Measurements from ENCODE around the gene NFIA.

DNA sequence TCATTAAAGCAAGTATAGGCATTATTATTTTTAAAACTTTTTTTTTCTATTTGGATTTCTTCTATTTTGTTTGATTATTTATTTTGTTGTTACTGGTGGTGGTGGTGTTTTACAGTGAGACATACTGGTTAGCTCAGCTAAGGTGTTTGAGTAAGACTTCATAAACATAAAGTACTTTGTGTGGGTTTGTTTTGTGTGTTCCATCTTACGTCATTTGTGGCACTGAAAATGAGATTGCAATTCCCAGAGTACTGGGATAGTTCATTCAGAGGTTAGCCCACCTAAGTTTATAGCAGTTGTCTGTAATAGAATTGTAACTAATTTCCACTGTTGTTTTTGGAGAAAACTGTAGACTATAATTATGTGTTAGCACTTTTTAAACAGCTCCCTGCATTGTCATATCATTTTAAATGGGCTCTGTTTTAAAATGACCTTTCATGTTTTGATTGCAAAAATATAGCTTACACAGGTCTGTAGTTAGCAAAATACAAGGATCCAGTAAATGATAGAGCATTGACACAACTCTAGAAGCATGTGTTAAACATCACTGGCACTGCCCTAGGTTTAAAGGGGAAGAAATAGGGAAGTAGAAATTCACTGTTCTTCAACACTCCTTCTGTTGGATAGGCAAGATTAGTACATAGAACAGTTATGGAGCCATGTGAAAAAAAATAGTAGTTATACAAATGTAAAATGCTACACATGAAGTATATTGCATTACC lies 171.7 kb downstream of the NFIA start:
- TF ChIP-seq, protein P1, sequence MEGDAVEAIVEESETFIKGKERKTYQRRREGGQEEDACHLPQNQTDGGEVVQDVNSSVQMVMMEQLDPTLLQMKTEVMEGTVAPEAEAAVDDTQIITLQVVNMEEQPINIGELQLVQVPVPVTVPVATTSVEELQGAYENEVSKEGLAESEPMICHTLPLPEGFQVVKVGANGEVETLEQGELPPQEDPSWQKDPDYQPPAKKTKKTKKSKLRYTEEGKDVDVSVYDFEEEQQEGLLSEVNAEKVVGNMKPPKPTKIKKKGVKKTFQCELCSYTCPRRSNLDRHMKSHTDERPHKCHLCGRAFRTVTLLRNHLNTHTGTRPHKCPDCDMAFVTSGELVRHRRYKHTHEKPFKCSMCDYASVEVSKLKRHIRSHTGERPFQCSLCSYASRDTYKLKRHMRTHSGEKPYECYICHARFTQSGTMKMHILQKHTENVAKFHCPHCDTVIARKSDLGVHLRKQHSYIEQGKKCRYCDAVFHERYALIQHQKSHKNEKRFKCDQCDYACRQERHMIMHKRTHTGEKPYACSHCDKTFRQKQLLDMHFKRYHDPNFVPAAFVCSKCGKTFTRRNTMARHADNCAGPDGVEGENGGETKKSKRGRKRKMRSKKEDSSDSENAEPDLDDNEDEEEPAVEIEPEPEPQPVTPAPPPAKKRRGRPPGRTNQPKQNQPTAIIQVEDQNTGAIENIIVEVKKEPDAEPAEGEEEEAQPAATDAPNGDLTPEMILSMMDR (conservative IDR thresholded peaks at IDR 0.05 in 1 of 2, IDR thresholded peaks at IDR 0.05 in 1 of 2; ENCODE audit: extremely low read depth in 1 of 2, insufficient read depth in 1 of 2, low read depth in 1 of 2, low read length in 2 of 2): no peak
- TF ChIP-seq EZH2 (IDR thresholded peaks at IDR 0.05; ENCODE audit: borderline replicate concordance, low read length): no peak
